Type B pancreatic cell (in vitro differentiated cells): Measurements from ENCODE around the gene RPS6KA6. TPM values are rescaled to one million over a fixed set of nuclear protein-coding genes. Genes with fewer than 3 reads are reported as not detected.

Source experiments
- DNase-seq: peaks from one replicate; pipeline ENCODE4 v3.0.0; 2021; ENCODE audit warnings: mixed read lengths; ENCODE audit not compliant: unreplicated experiment; ENCODE audit errors: extremely low spot score
- H3K27ac Mint-ChIP-seq: 2 replicates; pipeline ENCODE4 v1.8.0; 2021; ENCODE audit warnings: mild to moderate bottlenecking, mixed read lengths
- H3K27me3 Mint-ChIP-seq: 2 replicates; pipeline ENCODE4 v1.8.0; 2021; ENCODE audit warnings: mixed read lengths
- H3K36me3 Mint-ChIP-seq: 2 replicates; pipeline ENCODE4 v1.8.0; 2021; ENCODE audit warnings: mixed read lengths
- H3K4me1 Mint-ChIP-seq: one replicate; pipeline ENCODE4 v1.8.0; 2021; ENCODE audit warnings: mixed read lengths; ENCODE audit not compliant: unreplicated experiment
- H3K4me3 Mint-ChIP-seq: 2 replicates; pipeline ENCODE4 v1.8.0; 2021; ENCODE audit warnings: mild to moderate bottlenecking, mixed read lengths
- H3K9me3 Mint-ChIP-seq: 2 replicates; pipeline ENCODE4 v1.8.0; 2021; ENCODE audit warnings: mixed read lengths
- CTCF ChIP-seq: fragments of 200-600 bp; sonication (generic); conservative IDR thresholded peaks from 2 replicates; pipeline ENCODE4 v1.5.0; 2021; ENCODE audit warnings: antibody characterized with exemption, mild to moderate bottlenecking
- microRNA-seq: library from miRNA; unstranded; fragments of <30 nt; microRNA quantifications from one replicate; pipeline ENCODE4, GENCODE V29; 2020
- total RNA-seq: library from RNA; stranded (reverse); gene quantifications from 2 replicates; pipeline ENCODE4 v1.2.1, GENCODE V29; 2021; ENCODE audit warnings: low replicate concordance

Gene RPS6KA6
- total RNA-seq, 1 donor from 2014 or later = 13.4 TPM

- no peaks in the 10 kb centered on the region for H3K4me1 Mint-ChIP-seq
- DNase-seq = no peak
Measured at GRCh38 chrX:84064164-84064563, 123.8 kb downstream of the RPS6KA6 start.

GRCh38 chrX:84047339-84047738 is 140.7 kb downstream of the RPS6KA6 start:
- H3K27me3 Mint-ChIP-seq = no peaks in the 10 kb centered on the region
- H3K4me1 Mint-ChIP-seq = no peaks in the 10 kb centered on the region
- DNase-seq = no peak
- H3K9me3 Mint-ChIP-seq = no peaks in the 10 kb centered on the region
- H3K4me3 Mint-ChIP-seq = no peak overlapping the region
- H3K27ac Mint-ChIP-seq = no peak overlapping the region
- no peaks in the 10 kb centered on the region for H3K36me3 Mint-ChIP-seq
- TF ChIP-seq CTCF = no peak

More at GRCh38 chrX:84064164-84064563, 123.8 kb downstream of the RPS6KA6 start:
- Mint-ChIP-seq H3K9me3 (no peaks in the 10 kb centered on the region), H3K27ac (no peak overlapping the region), H3K4me3 (no peak overlapping the region), H3K36me3 (no peaks in the 10 kb centered on the region), H3K27me3 (no peaks in the 10 kb centered on the region)
- no peak for TF ChIP-seq CTCF

- H3K4me3 Mint-ChIP-seq = no peak overlapping the region
- no peak overlapping the region for H3K27ac Mint-ChIP-seq
- DNase-seq = peak; percentile 51
- no peaks in the 10 kb centered on the region for H3K27me3 Mint-ChIP-seq
- no peaks in the 10 kb centered on the region for H3K4me1 Mint-ChIP-seq
- H3K9me3 Mint-ChIP-seq = no peaks in the 10 kb centered on the region
- no peaks in the 10 kb centered on the region for H3K36me3 Mint-ChIP-seq
- peak; percentile 79 for TF ChIP-seq CTCF
Measured at GRCh38 chrX:84046403-84046984, 141.5 kb downstream of the RPS6KA6 start.

GRCh38 chrX:84044051-84044450 is 143.9 kb downstream of the RPS6KA6 start:
- TF ChIP-seq CTCF = no peak
- Mint-ChIP-seq H3K27me3 (no peaks in the 10 kb centered on the region), H3K27ac (no peak overlapping the region), H3K9me3 (no peaks in the 10 kb centered on the region), H3K4me3 (no peak overlapping the region), H3K4me1 (no peaks in the 10 kb centered on the region), H3K36me3 (no peaks in the 10 kb centered on the region)
- DNase-seq = no peak

Small RNAs within 50 kb of the gene (microRNA-seq; reads per million reads assigned to microRNA genes)
- gene MIR548I4 = not detected
